Calu3 (cell line): Measurements from ENCODE around the gene PRIM1. TPM values are rescaled to one million over a fixed set of nuclear protein-coding genes. Genes with fewer than 3 reads are reported as not detected.
A peak's percentile ranks its signal among the peaks of the same experiment; 100 is the strongest.

ENCODE experiments used
- BruUV-seq: library from RNA; stranded (reverse); fragments of 400-500 nt; replicated peaks from 2 replicates; lab custom pipeline; 2021; lab: Mats Ljungman, UMichigan
- CTCF ChIA-PET: fragments of 300-600 bp; sonication (Branson Sonifier 250); formaldehyde crosslinking; loops from one replicate; lab custom pipeline; 2022; ENCODE audit warnings: antibody characterized with exemption; lab: Charles Lee
- DNase-seq: peaks from one replicate; pipeline ENCODE4 v3.0.0; 2022
- H3K27ac Mint-ChIP-seq: one replicate; pipeline ENCODE4 v1.8.0; 2022; ENCODE audit warnings: mixed read lengths; ENCODE audit not compliant: unreplicated experiment
- H3K27me3 Mint-ChIP-seq: one replicate; pipeline ENCODE4 v1.8.0; 2022; ENCODE audit warnings: mixed read lengths; ENCODE audit not compliant: unreplicated experiment
- H3K36me3 Mint-ChIP-seq: one replicate; pipeline ENCODE4 v1.8.0; 2022; ENCODE audit warnings: mild to moderate bottlenecking, moderate library complexity, mixed read lengths; ENCODE audit not compliant: insufficient read depth, unreplicated experiment
- H3K4me1 Mint-ChIP-seq: one replicate; pipeline ENCODE4 v1.8.0; 2022; ENCODE audit warnings: mild to moderate bottlenecking, low read depth, mixed read lengths; ENCODE audit not compliant: unreplicated experiment
- H3K4me3 Mint-ChIP-seq: one replicate; pipeline ENCODE4 v1.8.0; 2022; ENCODE audit warnings: mild to moderate bottlenecking, low read depth, moderate library complexity, mixed read lengths; ENCODE audit not compliant: unreplicated experiment
- H3K9me3 Mint-ChIP-seq: one replicate; pipeline ENCODE4 v1.8.0; 2022; ENCODE audit warnings: low read depth, mixed read lengths; ENCODE audit not compliant: unreplicated experiment
- CTCF ChIP-seq: fragments of 200-600 bp; IDR thresholded peaks from one replicate; pipeline ENCODE4 v1.8.0; 2022; ENCODE audit warnings: antibody characterized with exemption; ENCODE audit not compliant: unreplicated experiment
- intact Hi-C: fragments of 100-400 bp; cut with micrococcal nuclease; formaldehyde crosslinking; loops from one replicate; pipeline ENCODE4 v1.10.0; 2022; ENCODE audit not compliant: unreplicated experiment
- total RNA-seq: library from RNA; stranded (reverse); gene quantifications from 2 replicates; pipeline ENCODE4 v1.2.3, GENCODE V29; 2022

Gene PRIM1
- total RNA-seq, 1 experiment from 2014 or later: 39.7 TPM

GRCh38 chr12:56716933-56717880, 34.9 kb downstream of the PRIM1 start:
- H3K4me3 Mint-ChIP-seq: no peak overlapping the region
- no peak for DNase-seq
- CTCF ChIA-PET: interaction anchor here (0.6 to 1.5 kb wide), 6 partner anchors 29 to 411 kb away, joined by 3 to 4 read pairs (median 4); partner anchors contain the start of gene PTGES3
- no peak for TF ChIP-seq CTCF
- intact Hi-C loops: no loop called here
- H3K9me3 Mint-ChIP-seq: no peaks in the 10 kb centered on the region
- H3K4me1 Mint-ChIP-seq: peaks cover 58% of the 10 kb centered on the region
- no peaks in the 10 kb centered on the region for H3K27me3 Mint-ChIP-seq
- no TSS peak for BruUV-seq
- H3K27ac Mint-ChIP-seq: peak overlapping the region; percentile 28
- peaks cover 78% of the 10 kb centered on the region for H3K36me3 Mint-ChIP-seq

- H3K9me3 Mint-ChIP-seq: no peaks in the 10 kb centered on the region
- intact Hi-C loops: no loop called here
- no TSS peak for BruUV-seq
- H3K27me3 Mint-ChIP-seq: no peaks in the 10 kb centered on the region
- no peak overlapping the region for H3K4me3 Mint-ChIP-seq
- peaks cover 80% of the 10 kb centered on the region for H3K36me3 Mint-ChIP-seq
- peak overlapping the region; percentile 52 for H3K27ac Mint-ChIP-seq
- CTCF ChIA-PET: interaction anchor here (0.6 kb wide), 1 partner anchor 143 kb away, joined by 4 read pairs; no protein-coding TSS in a partner anchor
- no peak for DNase-seq
- TF ChIP-seq CTCF: no peak
- peaks cover 51% of the 10 kb centered on the region for H3K4me1 Mint-ChIP-seq
Measured at GRCh38 chr12:56716458-56716857, 35.7 kb downstream of the PRIM1 start.

GRCh38 chr12:56715798-56716197, 36.3 kb downstream of the PRIM1 start:
- Mint-ChIP-seq H3K36me3 (peaks cover 80% of the 10 kb centered on the region), H3K9me3 (no peaks in the 10 kb centered on the region), H3K27ac (peak overlapping the region; percentile 52), H3K4me3 (no peak overlapping the region), H3K27me3 (no peaks in the 10 kb centered on the region), H3K4me1 (peaks cover 44% of the 10 kb centered on the region)
- intact Hi-C loops: no loop called here
- TF ChIP-seq CTCF: no peak
- no TSS peak for BruUV-seq
- CTCF ChIA-PET: no interaction called here
- DNase-seq: no peak

GRCh38 chr12:56714431-56714929, 37.6 kb downstream of the PRIM1 start:
- BruUV-seq: no TSS peak
- Mint-ChIP-seq H3K9me3 (no peaks in the 10 kb centered on the region), H3K27ac (no peak overlapping the region), H3K4me1 (peaks cover 31% of the 10 kb centered on the region), H3K4me3 (no peak overlapping the region), H3K36me3 (peaks cover 70% of the 10 kb centered on the region), H3K27me3 (no peaks in the 10 kb centered on the region)
- intact Hi-C loops: no loop called here
- no peak for DNase-seq
- CTCF ChIA-PET: no interaction called here
- no peak for TF ChIP-seq CTCF
